K562 (cell line): ENCODE results near the gene CAMK2B. TPM values are rescaled to one million over a fixed set of nuclear protein-coding genes. Genes with fewer than 3 reads are reported as not detected.

Experiments used
- ATAC-seq: fragments of 200-7000 bp; cut with Tn5 transposase; 3 replicates; pipeline ENCODE4 v1.9.1; 2020; ENCODE audit warnings: moderate library complexity
- BruUV-seq: library from RNA; stranded (reverse); fragments of 400-500 nt; replicated peaks from 2 replicates; lab custom pipeline; 2021; lab: Mats Ljungman, UMichigan
- CTCF ChIA-PET: fragments of 300-600 bp; formaldehyde crosslinking; extraction: SDS; loops from one replicate; lab custom pipeline; 2021; ENCODE audit warnings: low intra/inter-chr PET ratio; lab: Yijun Ruan, JAX
- POLR2A ChIA-PET: fragments of 300-600, 350-650 bp; sonication (Branson Sonifier 250); formaldehyde crosslinking; extraction: SDS; loops from one replicate; lab custom pipeline; 2021; ENCODE audit warnings: antibody characterized with exemption, inconsistent platforms; lab: Yijun Ruan, JAX
- DNase-seq, 4 experiments: peaks; one replicate each; pipeline versions ENCODE4 v3.0.0 to v3.0.0-alpha.2; 2011 to 2018; ENCODE audit warnings: low spot score in 3 of 4, mixed read lengths in 3 of 4; ENCODE audit errors: extremely low read depth in 1 of 4
- FAIRE-seq: peaks from 2 replicates; lab custom pipeline; 2011; peaks lifted over from hg19 to GRCh38; lab: Jason Lieb, UNC
- H2AFZ ChIP-seq: 2 replicates; pipeline ENCODE4 v1.6.0; 2011; ENCODE audit warnings: low read depth, low read length, control low read depth, inconsistent platforms
- H3K27ac ChIP-seq: fragments of 200-600 bp; 3 replicates; pipeline ENCODE4 v1.8.0; 2011; ENCODE audit warnings: low read depth, mild to moderate bottlenecking, control low read depth, inconsistent platforms, low read length, moderate library complexity, mixed read lengths; ENCODE audit errors: extremely low read depth
- H3K27me3 ChIP-seq, 2 experiments: fragments of 300-600 bp in 1 of 2; 2 replicates in 1 of 2; 3 replicates in 1 of 2; pipeline versions ENCODE4 v1.6.0 to v1.8.0; 2011; ENCODE audit warnings: inconsistent platforms in 2 of 2, low read length in 2 of 2, mild to moderate bottlenecking in 1 of 2, mixed read lengths in 1 of 2, moderate library complexity in 1 of 2; ENCODE audit not compliant: control insufficient read depth in 2 of 2, insufficient read depth in 2 of 2
- H3K36me3 ChIP-seq: fragments of 300-600 bp; 3 replicates; pipeline ENCODE4 v1.8.0; 2011; ENCODE audit warnings: mild to moderate bottlenecking, low read length, inconsistent platforms; ENCODE audit not compliant: control insufficient read depth, insufficient read depth
- H3K4me1 ChIP-seq, 2 experiments: fragments of 200-600 bp in 1 of 2; replicated peaks in 1 of 2; 2 replicates in 1 of 2; 3 replicates in 1 of 2; pipeline versions ENCODE4 v1.5.1 to v1.8.0; 2011; ENCODE audit warnings: inconsistent platforms in 2 of 2, low read length in 2 of 2, mild to moderate bottlenecking in 1 of 2, mixed read lengths in 1 of 2, moderate library complexity in 1 of 2; ENCODE audit not compliant: control insufficient read depth in 2 of 2, insufficient read depth in 2 of 2
- H3K4me2 ChIP-seq: 2 replicates; pipeline ENCODE4 v1.6.1; 2011; ENCODE audit warnings: low read length, control low read depth, inconsistent platforms, mixed read lengths; ENCODE audit not compliant: insufficient read depth
- H3K4me3 ChIP-seq: fragments of 200-600 bp; sonication (generic), shearing (Covaris generic); 2 replicates; pipeline ENCODE4 v1.5.1; 2016; ENCODE audit warnings: control low read depth, inconsistent platforms
- H3K79me2 ChIP-seq: fragments of 200-600 bp; 3 replicates; pipeline ENCODE4 v1.8.0; 2011; ENCODE audit warnings: low read length, inconsistent platforms; ENCODE audit not compliant: control insufficient read depth, insufficient read depth
- H3K9ac ChIP-seq, 2 experiments: 2 replicates each; pipeline versions ENCODE4 v1.6.0 to v1.6.1; 2011; ENCODE audit warnings: low read depth in 2 of 2, low read length in 2 of 2, control low read depth in 1 of 2, inconsistent platforms in 1 of 2, mild to moderate bottlenecking in 1 of 2, mixed read lengths in 1 of 2; ENCODE audit not compliant: insufficient read depth in 1 of 2
- H3K9me1 ChIP-seq: one replicate; pipeline ENCODE4 v1.6.0; 2011; ENCODE audit warnings: inconsistent platforms, mild to moderate bottlenecking, low read length, moderate library complexity; ENCODE audit not compliant: control insufficient read depth, insufficient read depth
- H3K9me3 ChIP-seq: replicated peaks from 2 replicates; pipeline ENCODE4 v1.5.1; 2011; ENCODE audit warnings: low read depth, low read length, inconsistent platforms; ENCODE audit not compliant: control insufficient read depth, insufficient read depth
- H4K20me1 ChIP-seq: replicated peaks from 2 replicates; pipeline ENCODE4 v1.6.1; 2011; ENCODE audit warnings: low read length, inconsistent platforms, mixed read lengths; ENCODE audit not compliant: control insufficient read depth, insufficient read depth
- EHMT2 ChIP-seq: fragments of 450-650 bp; IDR thresholded peaks from 2 replicates; pipeline ENCODE4 v1.6.1; 2018; ENCODE audit warnings: antibody characterized with exemption
- SMARCA5 ChIP-seq: fragments of 450-650 bp; IDR thresholded peaks from 2 replicates; pipeline ENCODE4 v1.6.1; 2016
- ZFP36 ChIP-seq: fragments of 150-350 bp; IDR thresholded peaks from 2 replicates; pipeline ENCODE4 v1.6.1; 2018; ENCODE audit warnings: low read length, low read depth; ENCODE audit not compliant: partially characterized antibody
- ZNF586 ChIP-seq: fragments of 450-650 bp; formaldehyde crosslinking; conservative IDR thresholded peaks from 2 replicates; pipeline ENCODE4 v1.4.0; 2020; ENCODE audit warnings: mild to moderate bottlenecking, moderate library complexity
- WGBS: fragments of 100-300 bp; shearing (Covaris generic); methylation state at CpG from one replicate; pipeline ENCODE4 v1.1.6; 2016; ENCODE audit warnings: low coverage, mixed read lengths; ENCODE audit not compliant: insufficient coverage; ENCODE audit errors: missing lambda C conversion rate; 5-methylcytosine and 5-hydroxymethylcytosine counted together
- in situ Hi-C: fragments of 300-500 bp; cut with MboI; formaldehyde crosslinking; loops from 4 replicates; pipeline ENCODE4 v1.15.0; 2018; ENCODE audit warnings: inconsistent platforms, mixed read lengths
- intact Hi-C: fragments of 100-400 bp; cut with micrococcal nuclease; formaldehyde crosslinking; loops from 2 replicates; pipeline ENCODE4 v1.14.2; 2022
- polyA plus RNA-seq, 8 experiments: library from polyadenylated mRNA; depleted of rRNA in 4 of 8; stranded (reverse) in 5 of 8; unstranded in 3 of 8; fragments of >200 nt; fragmentation: Nextera tagmentation in 2 of 8; fragmentation: Illumina TruSeq in 1 of 8; extraction: Ambion mirVana in 2 of 8; extraction: Trizol in 1 of 8; gene quantifications; 2 replicates each; pipeline versions ENCODE4 v1.2.1 to v1.2.3, GENCODE V29; 2011 to 2014; ENCODE audit warnings: inconsistent platforms in 1 of 8, missing spikeins in 1 of 8
- total RNA-seq, 7 experiments: library from RNA; depleted of rRNA in 6 of 7; stranded (reverse); fragments of >200 nt in 6 of 7; fragmentation: Illumina TruSeq in 2 of 7; extraction: Trizol in 2 of 7; gene quantifications; 2 replicates each; pipeline versions ENCODE4 v1.2.1 to v1.2.3, GENCODE V29; 2011 to 2021; ENCODE audit warnings: low replicate concordance in 1 of 7
- TF ChIP-seq, protein P1 (sequence below): fragments of 250-450 bp; sonication (Bioruptor Pico); IDR thresholded peaks from 2 replicates; pipeline ENCODE4 v1.5.1; 2021; ENCODE audit warnings: mild to moderate bottlenecking
- TF ChIP-seq, protein P2 (sequence below), 2 experiments: fragments of 450-650 bp in 1 of 2; sonication (generic) in 1 of 2; formaldehyde crosslinking in 1 of 2; IDR thresholded peaks in 1 of 2; conservative IDR thresholded peaks in 1 of 2; 2 replicates each; pipeline versions ENCODE4 v1.6.1 to v1.8.1; 2016 to 2023; ENCODE audit warnings: mild to moderate bottlenecking in 2 of 2, moderate library complexity in 2 of 2, inconsistent platforms in 1 of 2, missing genetic modification reagents in 1 of 2
- TF ChIP-seq, protein P3 (sequence below), 2 experiments: fragments of 450-650 bp; IDR thresholded peaks; 2 replicates each; pipeline ENCODE4 v1.6.1; 2016; ENCODE audit warnings: mild to moderate bottlenecking in 2 of 2, borderline replicate concordance in 1 of 2, low read depth in 1 of 2, moderate library complexity in 1 of 2
- TF ChIP-seq, protein P4 (sequence below): fragments of 250-450 bp; sonication (Bioruptor Pico); IDR thresholded peaks from 2 replicates; pipeline ENCODE4 v1.4.0; 2020; ENCODE audit warnings: mild to moderate bottlenecking, moderate library complexity

The CAMK2B gene
- total and polyA plus RNA-seq, 9 of the 15 experiments (the other 6 are each of a cell fraction or from before 2014, with no cell fraction given) = 0.04 to 0.09 (median 0.05) TPM; not detected in 4

DNA sequence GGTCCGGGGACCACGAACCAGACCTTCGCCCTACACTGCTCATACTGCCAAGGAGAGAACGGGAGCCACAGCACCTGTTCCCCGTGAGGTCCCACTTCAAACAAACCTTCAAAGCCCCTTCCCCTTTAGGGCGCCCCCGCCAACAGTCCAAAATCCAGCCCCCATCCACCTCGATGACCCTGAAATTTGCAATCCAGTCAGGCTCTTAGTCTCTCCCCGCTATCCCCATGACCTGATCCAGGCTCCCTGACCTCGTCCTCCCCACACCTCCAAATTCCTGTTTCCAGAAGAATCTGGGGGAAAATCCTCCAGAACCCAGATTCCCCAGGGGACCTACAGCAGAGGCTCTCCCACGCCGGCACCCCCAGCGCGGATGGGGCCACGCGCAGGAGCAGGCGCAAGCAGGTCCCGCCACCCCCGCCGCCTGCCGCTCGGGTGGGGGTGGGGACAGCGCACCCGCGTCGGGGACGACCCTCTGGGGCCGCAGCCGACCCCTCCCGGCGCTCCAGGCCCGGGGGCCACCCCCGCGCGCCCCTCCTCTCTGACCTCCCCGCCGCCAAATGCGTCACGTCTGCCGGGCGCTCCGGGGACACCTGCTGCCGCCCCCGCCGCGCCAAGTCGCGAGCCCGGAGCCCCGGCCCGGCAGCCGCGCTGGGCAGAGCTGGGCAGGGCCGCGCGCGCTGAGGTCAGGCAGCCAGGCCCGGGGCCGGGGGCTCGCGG lies 753 bp downstream of the CAMK2B start:
- FAIRE-seq (no peak), ATAC-seq (no peak), DNase-seq (no peak)
- peaks cover 5% of the 10 kb centered on the region; the same call in 1 of the 2 replicates for H4K20me1 ChIP-seq
- H2AFZ ChIP-seq = no peak overlapping the region
- H3K4me1 ChIP-seq = peaks cover 0 to 7% of the 10 kb centered on the region in 2 experiments; a peak in 2 of 5 replicates
- intact Hi-C loops (no loop called here), in situ Hi-C loops (no loop called here)
- ChIA-PET POLR2A (no interaction called here), CTCF (no interaction called here)
- no peak overlapping the region for H3K9ac ChIP-seq
- H3K9me1 ChIP-seq = no peaks in the 10 kb centered on the region
- H3K36me3 ChIP-seq = no peaks in the 10 kb centered on the region
- 39% methylated on average over 19 of the region's 61 CpGs for WGBS
- no peak overlapping the region for H3K27ac ChIP-seq
- peaks cover 18 to 54% of the 10 kb centered on the region in 2 experiments for H3K27me3 ChIP-seq
- H3K4me3 ChIP-seq = no peak overlapping the region
- no TSS peak for BruUV-seq
- no peaks in the 10 kb centered on the region for H3K9me3 ChIP-seq
- no peaks in the 10 kb centered on the region for H3K79me2 ChIP-seq
- H3K4me2 ChIP-seq = no peak overlapping the region
- TF ChIP-seq ZFP36 (no peak), EHMT2 (no peak), ZNF586 (CRISPR knock-in tag) (no peak), SMARCA5 (no peak)
- TF ChIP-seq, protein P1, sequence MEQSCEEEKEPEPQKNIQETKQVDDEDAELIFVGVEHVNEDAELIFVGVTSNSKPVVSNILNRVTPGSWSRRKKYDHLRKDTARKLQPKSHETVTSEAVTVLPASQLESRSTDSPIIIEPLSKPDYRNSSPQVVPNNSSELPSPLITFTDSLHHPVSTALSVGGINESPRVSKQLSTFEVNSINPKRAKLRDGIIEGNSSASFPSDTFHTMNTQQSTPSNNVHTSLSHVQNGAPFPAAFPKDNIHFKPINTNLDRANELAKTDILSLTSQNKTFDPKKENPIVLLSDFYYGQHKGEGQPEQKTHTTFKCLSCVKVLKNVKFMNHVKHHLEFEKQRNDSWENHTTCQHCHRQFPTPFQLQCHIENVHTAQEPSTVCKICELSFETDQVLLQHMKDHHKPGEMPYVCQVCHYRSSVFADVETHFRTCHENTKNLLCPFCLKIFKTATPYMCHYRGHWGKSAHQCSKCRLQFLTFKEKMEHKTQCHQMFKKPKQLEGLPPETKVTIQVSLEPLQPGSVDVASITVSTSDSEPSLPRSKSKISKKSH (CRISPR knock-in tag) = no peak
- TF ChIP-seq, protein P2, sequence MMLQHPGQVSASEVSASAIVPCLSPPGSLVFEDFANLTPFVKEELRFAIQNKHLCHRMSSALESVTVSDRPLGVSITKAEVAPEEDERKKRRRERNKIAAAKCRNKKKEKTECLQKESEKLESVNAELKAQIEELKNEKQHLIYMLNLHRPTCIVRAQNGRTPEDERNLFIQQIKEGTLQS (IDR thresholded peaks at IDR 0.05) = no peak
- TF ChIP-seq, protein P2 (CRISPR knock-in tag; conservative IDR thresholded peaks at IDR 0.05) = no peak
- TF ChIP-seq, protein P3, sequence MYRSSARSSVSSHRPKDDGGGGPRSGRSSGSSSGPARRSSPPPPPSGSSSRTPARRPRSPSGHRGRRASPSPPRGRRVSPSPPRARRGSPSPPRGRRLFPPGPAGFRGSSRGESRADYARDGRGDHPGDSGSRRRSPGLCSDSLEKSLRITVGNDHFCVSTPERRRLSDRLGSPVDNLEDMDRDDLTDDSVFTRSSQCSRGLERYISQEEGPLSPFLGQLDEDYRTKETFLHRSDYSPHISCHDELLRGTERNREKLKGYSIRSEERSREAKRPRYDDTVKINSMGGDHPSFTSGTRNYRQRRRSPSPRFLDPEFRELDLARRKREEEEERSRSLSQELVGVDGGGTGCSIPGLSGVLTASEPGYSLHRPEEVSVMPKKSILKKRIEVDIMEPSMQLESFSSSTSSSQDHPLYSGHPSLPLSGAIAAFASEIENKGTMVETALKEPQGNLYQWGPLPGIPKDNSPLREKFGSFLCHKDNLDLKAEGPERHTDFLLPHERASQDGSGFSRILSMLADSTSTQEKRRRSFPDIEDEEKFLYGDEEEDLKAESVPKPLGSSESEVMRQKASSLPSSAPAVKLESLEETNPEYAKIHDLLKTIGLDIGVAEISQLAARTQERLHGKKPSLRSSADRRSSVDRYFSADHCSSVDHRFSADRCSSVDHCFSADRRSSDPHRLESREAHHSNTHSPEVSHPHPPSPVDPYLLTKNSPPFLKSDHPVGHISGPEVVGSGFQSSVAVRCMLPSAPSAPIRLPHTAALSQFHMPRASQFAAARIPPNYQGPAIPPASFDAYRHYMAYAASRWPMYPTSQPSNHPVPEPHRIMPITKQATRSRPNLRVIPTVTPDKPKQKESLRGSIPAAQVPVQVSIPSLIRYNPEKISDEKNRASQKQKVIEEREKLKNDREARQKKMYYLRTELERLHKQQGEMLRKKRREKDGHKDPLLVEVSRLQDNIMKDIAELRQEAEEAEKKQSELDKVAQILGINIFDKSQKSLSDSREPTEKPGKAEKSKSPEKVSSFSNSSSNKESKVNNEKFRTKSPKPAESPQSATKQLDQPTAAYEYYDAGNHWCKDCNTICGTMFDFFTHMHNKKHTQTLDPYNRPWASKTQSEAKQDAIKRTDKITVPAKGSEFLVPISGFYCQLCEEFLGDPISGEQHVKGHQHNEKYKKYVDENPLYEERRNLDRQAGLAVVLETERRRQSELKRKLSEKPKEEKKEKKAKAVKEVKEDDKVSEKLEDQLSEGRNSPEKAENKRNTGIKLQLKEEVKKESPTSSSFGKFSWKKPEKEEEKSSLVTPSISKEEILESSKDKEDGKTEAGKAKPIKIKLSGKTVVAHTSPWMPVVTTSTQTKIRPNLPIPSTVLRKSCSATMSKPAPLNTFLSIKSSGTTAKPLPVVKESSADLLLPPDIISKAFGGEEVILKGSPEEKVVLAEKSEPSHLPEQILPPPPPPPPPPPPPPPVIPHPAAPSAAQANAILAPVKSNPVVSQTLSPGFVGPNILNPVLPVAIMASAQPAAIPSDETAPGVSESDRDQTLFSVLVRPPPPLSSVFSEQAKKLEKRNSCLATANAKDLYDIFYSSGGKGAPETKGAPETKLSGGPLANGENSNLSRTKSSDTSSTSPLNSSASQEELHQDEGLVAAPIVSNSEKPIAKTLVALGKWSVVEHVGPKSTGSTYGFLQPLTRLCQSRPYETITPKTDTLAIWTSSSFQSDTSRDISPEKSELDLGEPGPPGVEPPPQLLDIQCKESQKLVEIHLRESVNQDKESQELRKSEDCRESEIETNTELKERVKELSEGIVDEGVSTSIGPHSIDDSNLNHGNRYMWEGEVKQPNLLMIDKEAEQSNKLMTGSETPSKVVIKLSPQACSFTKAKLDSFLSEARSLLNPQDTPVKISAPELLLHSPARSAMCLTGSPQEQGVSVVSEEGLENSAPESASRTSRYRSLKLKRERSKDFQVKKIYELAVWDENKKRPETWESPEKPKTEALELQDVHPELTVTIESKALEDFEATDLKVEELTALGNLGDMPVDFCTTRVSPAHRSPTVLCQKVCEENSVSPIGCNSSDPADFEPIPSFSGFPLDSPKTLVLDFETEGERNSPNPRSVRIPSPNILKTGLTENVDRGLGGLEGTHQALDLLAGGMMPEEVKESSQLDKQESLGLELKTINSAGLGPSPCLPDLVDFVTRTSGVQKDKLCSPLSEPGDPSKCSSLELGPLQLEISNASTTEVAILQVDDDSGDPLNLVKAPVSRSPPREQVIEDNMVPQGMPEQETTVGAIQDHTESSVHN (IDR thresholded peaks at IDR 0.05; ENCODE audit: borderline replicate concordance in 1 of 2, low read depth in 1 of 2) = no peak
- TF ChIP-seq, protein P4, sequence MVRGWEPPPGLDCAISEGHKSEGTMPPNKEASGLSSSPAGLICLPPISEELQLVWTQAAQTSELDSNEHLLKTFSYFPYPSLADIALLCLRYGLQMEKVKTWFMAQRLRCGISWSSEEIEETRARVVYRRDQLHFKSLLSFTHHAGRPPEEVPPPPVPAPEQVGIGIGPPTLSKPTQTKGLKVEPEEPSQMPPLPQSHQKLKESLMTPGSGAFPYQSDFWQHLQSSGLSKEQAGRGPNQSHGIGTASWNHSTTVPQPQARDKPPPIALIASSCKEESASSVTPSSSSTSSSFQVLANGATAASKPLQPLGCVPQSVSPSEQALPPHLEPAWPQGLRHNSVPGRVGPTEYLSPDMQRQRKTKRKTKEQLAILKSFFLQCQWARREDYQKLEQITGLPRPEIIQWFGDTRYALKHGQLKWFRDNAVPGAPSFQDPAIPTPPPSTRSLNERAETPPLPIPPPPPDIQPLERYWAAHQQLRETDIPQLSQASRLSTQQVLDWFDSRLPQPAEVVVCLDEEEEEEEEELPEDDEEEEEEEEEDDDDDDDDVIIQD = no peak
